ENCODE results near the gene TEAD2. TPM values are rescaled to one million over a fixed set of nuclear protein-coding genes. Genes with fewer than 3 reads are reported as not detected.

TEAD2 gene
- total RNA-seq, 1 donor from 2014 or later, result 8.4 TPM

GRCh38 chr19:49396738-49397505 lies 34.7 kb upstream of the TEAD2 start:
- DNase-seq (ENCODE audit: low read depth), result no peak
- TF ChIP-seq CTCF (IDR thresholded peaks at IDR 0.05; ENCODE audit: insufficient read depth, low read length, severe bottlenecking), result no peak
- no peaks in the 10 kb centered on the region for H3K27me3 ChIP-seq (ENCODE audit: control insufficient read depth, insufficient read depth, low read length)
- no peak for FAIRE-seq
- no peak overlapping the region for H3K4me3 ChIP-seq (ENCODE audit: low read depth, low read length)
- H3K36me3 ChIP-seq (ENCODE audit: control insufficient read depth, insufficient read depth, low read length), result no peaks in the 10 kb centered on the region

- DNase-seq (ENCODE audit: low read depth), result peak; percentile 50
- peak; percentile 58 for FAIRE-seq
- Histone ChIP-seq H3K4me3 (ENCODE audit: low read depth, low read length) (no peak overlapping the region), H3K36me3 (ENCODE audit: control insufficient read depth, insufficient read depth, low read length) (no peaks in the 10 kb centered on the region), H3K27me3 (ENCODE audit: control insufficient read depth, insufficient read depth, low read length) (no peaks in the 10 kb centered on the region)
- TF ChIP-seq CTCF (IDR thresholded peaks at IDR 0.05; ENCODE audit: insufficient read depth, low read length, severe bottlenecking), result no peak
Measured at GRCh38 chr19:49395581-49396407, 33.6 kb upstream of the TEAD2 start.

- DNase-seq (ENCODE audit: low read depth) (no peak), FAIRE-seq (no peak)
- H3K27me3 ChIP-seq (ENCODE audit: control insufficient read depth, insufficient read depth, low read length), result no peaks in the 10 kb centered on the region
- no peaks in the 10 kb centered on the region for H3K36me3 ChIP-seq (ENCODE audit: control insufficient read depth, insufficient read depth, low read length)
- H3K4me3 ChIP-seq (ENCODE audit: low read depth, low read length), result no peak overlapping the region
- TF ChIP-seq CTCF (IDR thresholded peaks at IDR 0.05; ENCODE audit: insufficient read depth, low read length, severe bottlenecking), result no peak
Measured at GRCh38 chr19:49393881-49394280, 31.7 kb upstream of the TEAD2 start.

- Histone ChIP-seq H3K27me3 (ENCODE audit: control insufficient read depth, insufficient read depth, low read length) (no peaks in the 10 kb centered on the region), H3K4me3 (ENCODE audit: low read depth, low read length) (no peak overlapping the region), H3K36me3 (ENCODE audit: control insufficient read depth, insufficient read depth, low read length) (no peaks in the 10 kb centered on the region)
- peak; percentile 87 for TF ChIP-seq CTCF (IDR thresholded peaks at IDR 0.05; ENCODE audit: insufficient read depth, low read length, severe bottlenecking)
- DNase-seq (ENCODE audit: low read depth) (peak; percentile 59), FAIRE-seq (peak; percentile 97)
Measured at GRCh38 chr19:49391581-49392399, 29.6 kb upstream of the TEAD2 start.

GRCh38 chr19:49390929-49391359 lies 28.7 kb upstream of the TEAD2 start:
- no peak for DNase-seq (ENCODE audit: low read depth)
- Histone ChIP-seq H3K27me3 (ENCODE audit: control insufficient read depth, insufficient read depth, low read length) (no peaks in the 10 kb centered on the region), H3K36me3 (ENCODE audit: control insufficient read depth, insufficient read depth, low read length) (no peaks in the 10 kb centered on the region), H3K4me3 (ENCODE audit: low read depth, low read length) (no peak overlapping the region)
- FAIRE-seq, result no peak
- no peak for TF ChIP-seq CTCF (IDR thresholded peaks at IDR 0.05; ENCODE audit: insufficient read depth, low read length, severe bottlenecking)
